Thyroid gland (tissue), 4 donors: ENCODE results near the gene USP24. TPM values are rescaled to one million over a fixed set of nuclear protein-coding genes. Genes with fewer than 3 reads are reported as not detected.

Experiments used
- DNase-seq, 2 donors: peaks; one replicate each; pipeline ENCODE4 v3.0.0-alpha.2; 2019
- H3K27ac ChIP-seq, 3 donors: fragments of 200-600 bp; sonication (generic); 1 replicate in 2 of 3; 2 replicates in 1 of 3; pipeline ENCODE4 v1.5.1; 2016 to 2019; ENCODE audit warnings: mild to moderate bottlenecking in 1 of 3, moderate library complexity in 1 of 3
- H3K27me3 ChIP-seq: fragments of 200-600 bp; sonication (generic); one replicate; pipeline ENCODE4 v1.5.1; 2019
- H3K36me3 ChIP-seq, 2 donors: fragments of 200-600 bp; sonication (generic); one replicate each; pipeline ENCODE4 v1.5.1; 2016 to 2019
- H3K4me1 ChIP-seq, 2 donors: fragments of 200-600 bp; sonication (generic); one replicate each; pipeline ENCODE4 v1.5.1; 2017 to 2019
- H3K4me3 ChIP-seq, 3 donors: fragments of 200-600 bp; sonication (generic); replicated peaks in 1 of 3; 1 replicate in 2 of 3; 2 replicates in 1 of 3; pipeline ENCODE4 v1.5.1; 2016; ENCODE audit warnings: mild to moderate bottlenecking in 1 of 3
- H3K9me3 ChIP-seq: fragments of 200-600 bp; sonication (generic); one replicate; pipeline ENCODE4 v1.5.1; 2017
- CTCF ChIP-seq, 6 experiments: fragments of 200-600 bp in 3 of 6; fragments of 450-650 bp in 3 of 6; sonication (generic) in 3 of 6; IDR thresholded peaks; one replicate each; pipeline ENCODE4 v1.5.1; 2016 to 2019; ENCODE audit warnings: antibody characterized with exemption in 6 of 6, mild to moderate bottlenecking in 2 of 6, inconsistent platforms in 1 of 6, moderate library complexity in 1 of 6
- POLR2A ChIP-seq, 2 donors: fragments of 450-650 bp; IDR thresholded peaks; one replicate each; pipeline ENCODE4 v1.6.1; 2017; ENCODE audit warnings: antibody characterized with exemption in 2 of 2, mild to moderate bottlenecking in 2 of 2, moderate library complexity in 1 of 2
- WGBS, 2 donors: methylation state at CpG; one replicate each; pipeline ENCODE4 v1.1.5; 2017; 5-methylcytosine and 5-hydroxymethylcytosine counted together
- intact Hi-C: fragments of 100-400 bp; cut with DNase I; formaldehyde crosslinking; loops from one replicate; pipeline ENCODE4 v1.15.1; 2023
- total RNA-seq, 4 donors: library from RNA; depleted of rRNA; stranded (reverse); fragments of >200 nt; gene quantifications; one replicate each; pipeline ENCODE4 v1.2.3, GENCODE V29; 2016

USP24 gene
- total RNA-seq, 4 donors from 2014 or later = 38.5 to 74.6 (median 43.4) TPM

GRCh38 chr1:55198044-55198443, 17.1 kb downstream of the USP24 start:
- no peak for DNase-seq
- Histone ChIP-seq H3K4me1 (peaks cover 0 to 3% of the 10 kb centered on the region in 2 donors), H3K9me3 (no peaks in the 10 kb centered on the region), H3K36me3 (no peaks in the 10 kb centered on the region), H3K4me3 (no peak overlapping the region), H3K27ac (no peak overlapping the region), H3K27me3 (no peaks in the 10 kb centered on the region)
- WGBS, 2 donors = 93 to 96% methylated on average over 4 of the region's 4 CpGs
- intact Hi-C loops = no loop called here
- TF ChIP-seq POLR2A (IDR thresholded peaks at IDR 0.05) (no peak), CTCF (IDR thresholded peaks at IDR 0.05) (no peak)

GRCh38 chr1:55197099-55197498, 18.1 kb downstream of the USP24 start:
- intact Hi-C loops = no loop called here
- TF ChIP-seq POLR2A (IDR thresholded peaks at IDR 0.05) (no peak), CTCF (IDR thresholded peaks at IDR 0.05) (no peak)
- H3K27ac ChIP-seq = no peak overlapping the region
- peaks cover 0 to 3% of the 10 kb centered on the region in 2 donors for H3K4me1 ChIP-seq
- no peak overlapping the region for H3K4me3 ChIP-seq
- no peaks in the 10 kb centered on the region for H3K27me3 ChIP-seq
- H3K9me3 ChIP-seq = no peaks in the 10 kb centered on the region
- no peak for DNase-seq
- WGBS, 2 donors = 92 to 100% methylated on average over 1 of the region's 1 CpG
- no peaks in the 10 kb centered on the region for H3K36me3 ChIP-seq

- intact Hi-C loops = no loop called here
- Histone ChIP-seq H3K27me3 (no peaks in the 10 kb centered on the region), H3K9me3 (no peaks in the 10 kb centered on the region), H3K27ac (no peak overlapping the region), H3K36me3 (no peaks in the 10 kb centered on the region), H3K4me3 (no peak overlapping the region), H3K4me1 (peaks cover 0 to 3% of the 10 kb centered on the region in 2 donors)
- WGBS, 2 donors = 81 to 82% methylated on average over 5 of the region's 5 CpGs
- no peak for DNase-seq
- no peak for TF ChIP-seq POLR2A (IDR thresholded peaks at IDR 0.05)
- TF ChIP-seq CTCF (IDR thresholded peaks at IDR 0.05) = no peak
Measured at GRCh38 chr1:55196433-55197035, 18.6 kb downstream of the USP24 start.

GRCh38 chr1:55195521-55196233, 19.5 kb downstream of the USP24 start:
- WGBS, 2 donors = 94 to 95% methylated on average over 3 of the region's 3 CpGs
- TF ChIP-seq POLR2A (IDR thresholded peaks at IDR 0.05) = no peak
- no peak for TF ChIP-seq CTCF (IDR thresholded peaks at IDR 0.05)
- Histone ChIP-seq H3K36me3 (no peaks in the 10 kb centered on the region), H3K27me3 (no peaks in the 10 kb centered on the region), H3K9me3 (no peaks in the 10 kb centered on the region), H3K4me3 (no peak overlapping the region), H3K4me1 (peaks cover 0 to 3% of the 10 kb centered on the region in 2 donors), H3K27ac (no peak overlapping the region)
- intact Hi-C loops = no loop called here
- DNase-seq = no peak

GRCh38 chr1:55194851-55195250, 20.3 kb downstream of the USP24 start:
- no peaks in the 10 kb centered on the region for H3K27me3 ChIP-seq
- no peak overlapping the region for H3K27ac ChIP-seq
- no peaks in the 10 kb centered on the region for H3K36me3 ChIP-seq
- H3K9me3 ChIP-seq = no peaks in the 10 kb centered on the region
- H3K4me3 ChIP-seq = no peak overlapping the region
- H3K4me1 ChIP-seq = peaks cover 0 to 3% of the 10 kb centered on the region in 2 donors
- DNase-seq = no peak
- intact Hi-C loops = no loop called here
- 85 to 88% methylated on average over 3 of the region's 3 CpGs for WGBS, 2 donors
- TF ChIP-seq POLR2A (IDR thresholded peaks at IDR 0.05) = no peak
- TF ChIP-seq CTCF (IDR thresholded peaks at IDR 0.05) = no peak
